OCI-LY1 (cell line): Measurements from ENCODE around the gene RBM10.

Source experiments
- H2AFZ ChIP-seq: fragments of 200-600 bp; sonication (generic), shearing (Covaris generic); 2 replicates; pipeline ENCODE4 v1.6.0; 2014; ENCODE audit warnings: antibody characterized with exemption, mild to moderate bottlenecking, low read length
- H3F3A ChIP-seq: fragments of 200-600 bp; sonication (generic), shearing (Covaris generic); 2 replicates; pipeline ENCODE4 v1.6.0; 2014; ENCODE audit warnings: mild to moderate bottlenecking, antibody characterized with exemption, low read length, moderate library complexity; ENCODE audit not compliant: insufficient read depth
- H3K27ac ChIP-seq: fragments of 200-600 bp; sonication (generic); 2 replicates; pipeline ENCODE4 v1.5.1; 2014; ENCODE audit warnings: low read length, mixed run types, mild to moderate bottlenecking, low read depth; ENCODE audit not compliant: poor library complexity, severe bottlenecking
- H3K27me3 ChIP-seq: fragments of 200-600 bp; sonication (generic); 2 replicates; pipeline ENCODE4 v1.6.0; 2014; ENCODE audit warnings: antibody characterized with exemption, mild to moderate bottlenecking, low read length, moderate library complexity; ENCODE audit not compliant: insufficient read depth
- H3K36me3 ChIP-seq: fragments of 200-600 bp; sonication (generic); 2 replicates; pipeline ENCODE4 v1.6.1; 2014; ENCODE audit warnings: mild to moderate bottlenecking, antibody characterized with exemption, low read length, moderate library complexity, mixed read lengths; ENCODE audit not compliant: insufficient read depth
- H3K4me1 ChIP-seq: fragments of 200-600 bp; sonication (generic); 2 replicates; pipeline ENCODE4 v1.5.1; 2014; ENCODE audit warnings: mild to moderate bottlenecking, low read length, moderate library complexity; ENCODE audit not compliant: insufficient read depth, severe bottlenecking
- H3K4me2 ChIP-seq: fragments of 200-600 bp; sonication (generic), shearing (Covaris generic); 2 replicates; pipeline ENCODE4 v1.6.1; 2014; ENCODE audit warnings: low read length
- H3K4me3 ChIP-seq: fragments of 200-600 bp; sonication (generic); 2 replicates; pipeline ENCODE4 v1.5.1; 2014; ENCODE audit warnings: low read length, low read depth, mild to moderate bottlenecking, mixed read lengths; ENCODE audit not compliant: poor library complexity, severe bottlenecking
- H3K79me2 ChIP-seq: fragments of 200-600 bp; shearing (Covaris generic); 2 replicates; pipeline ENCODE4 v1.6.1; 2016; ENCODE audit warnings: mixed run types, low read length, mixed read lengths; ENCODE audit not compliant: insufficient read depth
- H3K9ac ChIP-seq: fragments of 200-600 bp; sonication (generic), shearing (Covaris generic); 2 replicates; pipeline ENCODE4 v1.6.1; 2014; ENCODE audit warnings: mild to moderate bottlenecking, low read length, mixed read lengths
- H3K9me2 ChIP-seq: fragments of 200-600 bp; sonication (generic), shearing (Covaris generic); 2 replicates; pipeline ENCODE4 v1.6.1; 2014; ENCODE audit warnings: low read depth, mild to moderate bottlenecking, low read length, mixed read lengths
- H3K9me3 ChIP-seq: fragments of 200-600 bp; shearing (Covaris generic); 2 replicates; pipeline ENCODE4 v1.6.1; 2014; ENCODE audit warnings: low read length, mixed read lengths
- H4K20me1 ChIP-seq: fragments of 200-600 bp; sonication (generic), shearing (Covaris generic); 2 replicates; pipeline ENCODE4 v1.6.0; 2016; ENCODE audit warnings: mild to moderate bottlenecking, low read length; ENCODE audit not compliant: insufficient read depth
- EZH2 ChIP-seq: fragments of 200-600 bp; sonication (generic), shearing (Covaris generic); IDR thresholded peaks from 2 replicates; pipeline ENCODE4 v1.8.0; 2017; ENCODE audit warnings: borderline replicate concordance, mixed run types, mild to moderate bottlenecking, antibody characterized with exemption, low read length, moderate library complexity, mixed read lengths
- TF ChIP-seq, protein P1 (sequence below): fragments of 200-600 bp; sonication (generic), shearing (Covaris generic); IDR thresholded peaks from 2 replicates; pipeline ENCODE4 v1.5.1; 2017; ENCODE audit warnings: mild to moderate bottlenecking, antibody characterized with exemption, low read length, moderate library complexity, mixed read lengths

The RBM10 gene

DNA sequence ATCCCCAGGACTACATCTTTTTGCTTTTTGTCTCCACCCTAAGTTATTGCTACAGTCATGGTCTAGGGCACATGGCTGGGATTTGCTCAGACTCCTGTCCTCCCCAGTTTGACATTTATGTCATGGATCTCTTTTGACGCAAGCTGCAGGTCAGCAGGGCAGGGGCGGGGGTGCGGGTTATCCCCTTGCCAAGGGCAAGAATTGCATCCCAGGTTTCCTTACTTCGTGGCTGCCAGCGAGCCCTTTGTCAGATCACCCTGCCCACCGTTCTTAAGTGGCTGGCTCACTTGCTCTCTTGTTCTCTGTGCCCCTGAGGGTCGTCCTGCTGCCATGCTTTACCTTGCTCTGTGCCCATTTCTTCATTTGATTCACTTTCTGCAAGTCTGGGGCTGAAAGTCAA is 27.5 kb downstream of the RBM10 start:
- TF ChIP-seq, protein P1, sequence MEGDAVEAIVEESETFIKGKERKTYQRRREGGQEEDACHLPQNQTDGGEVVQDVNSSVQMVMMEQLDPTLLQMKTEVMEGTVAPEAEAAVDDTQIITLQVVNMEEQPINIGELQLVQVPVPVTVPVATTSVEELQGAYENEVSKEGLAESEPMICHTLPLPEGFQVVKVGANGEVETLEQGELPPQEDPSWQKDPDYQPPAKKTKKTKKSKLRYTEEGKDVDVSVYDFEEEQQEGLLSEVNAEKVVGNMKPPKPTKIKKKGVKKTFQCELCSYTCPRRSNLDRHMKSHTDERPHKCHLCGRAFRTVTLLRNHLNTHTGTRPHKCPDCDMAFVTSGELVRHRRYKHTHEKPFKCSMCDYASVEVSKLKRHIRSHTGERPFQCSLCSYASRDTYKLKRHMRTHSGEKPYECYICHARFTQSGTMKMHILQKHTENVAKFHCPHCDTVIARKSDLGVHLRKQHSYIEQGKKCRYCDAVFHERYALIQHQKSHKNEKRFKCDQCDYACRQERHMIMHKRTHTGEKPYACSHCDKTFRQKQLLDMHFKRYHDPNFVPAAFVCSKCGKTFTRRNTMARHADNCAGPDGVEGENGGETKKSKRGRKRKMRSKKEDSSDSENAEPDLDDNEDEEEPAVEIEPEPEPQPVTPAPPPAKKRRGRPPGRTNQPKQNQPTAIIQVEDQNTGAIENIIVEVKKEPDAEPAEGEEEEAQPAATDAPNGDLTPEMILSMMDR: no peak
- TF ChIP-seq EZH2: no peak
- Histone ChIP-seq H3K4me1 (no peaks in the 10 kb centered on the region), H2AFZ (no peak overlapping the region), H4K20me1 (no peaks in the 10 kb centered on the region), H3K36me3 (peaks cover 64% of the 10 kb centered on the region), H3K79me2 (no peaks in the 10 kb centered on the region), H3F3A (no peaks in the 10 kb centered on the region), H3K4me2 (no peak overlapping the region), H3K27ac (no peak overlapping the region), H3K27me3 (no peaks in the 10 kb centered on the region), H3K9me3 (no peaks in the 10 kb centered on the region), H3K9ac (no peak overlapping the region), H3K9me2 (no peaks in the 10 kb centered on the region), H3K4me3 (no peak overlapping the region)

DNA sequence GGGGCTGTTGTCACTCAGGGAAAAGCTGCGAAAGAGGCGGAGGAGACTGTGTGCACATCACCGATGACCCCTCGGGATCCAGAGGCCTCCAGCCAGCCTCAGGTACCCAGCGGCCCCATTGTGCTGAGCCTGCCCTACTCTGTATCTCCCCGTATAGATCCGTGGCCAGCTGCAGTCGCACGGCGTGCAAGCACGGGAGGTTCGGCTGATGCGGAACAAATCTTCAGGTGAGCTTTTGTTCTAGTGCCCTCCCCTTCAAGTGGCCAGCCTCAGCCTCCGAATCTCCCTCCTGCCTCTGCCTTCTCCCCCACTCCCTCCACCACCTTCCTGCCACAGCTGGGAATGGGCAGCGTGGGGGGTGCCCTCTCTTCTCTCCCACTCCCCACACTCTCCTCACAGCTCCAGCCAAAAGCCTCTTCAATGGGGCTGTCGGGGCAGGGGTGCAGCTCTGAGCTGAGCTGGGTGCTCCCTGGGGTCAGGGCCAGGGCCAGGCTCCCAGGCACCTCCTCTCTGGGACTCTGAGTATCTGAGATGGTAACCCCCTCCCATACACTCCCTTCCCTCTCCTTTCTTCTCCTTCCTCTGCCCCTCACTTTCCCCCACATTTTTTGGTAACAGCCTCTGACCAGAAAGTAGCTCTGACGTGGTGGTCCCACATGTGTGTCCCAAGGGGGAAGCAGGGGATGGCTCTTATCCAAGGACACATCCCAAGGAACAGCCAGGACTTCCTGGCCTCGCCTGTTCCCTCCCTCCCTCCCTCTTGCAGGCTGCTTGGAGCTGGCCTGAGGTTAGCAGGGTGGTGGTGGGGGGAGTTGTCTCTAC is 28.2 kb downstream of the RBM10 start:
- H3K9ac ChIP-seq: no peak overlapping the region
- H3K79me2 ChIP-seq: no peaks in the 10 kb centered on the region
- H3K9me2 ChIP-seq: no peaks in the 10 kb centered on the region
- TF ChIP-seq EZH2: no peak
- TF ChIP-seq, protein P1: no peak
- no peak overlapping the region for H3K4me3 ChIP-seq
- no peaks in the 10 kb centered on the region for H3F3A ChIP-seq
- peaks cover 70% of the 10 kb centered on the region for H3K36me3 ChIP-seq
- H3K9me3 ChIP-seq: no peaks in the 10 kb centered on the region
- no peak overlapping the region for H3K27ac ChIP-seq
- H3K4me2 ChIP-seq: no peak overlapping the region
- H3K4me1 ChIP-seq: no peaks in the 10 kb centered on the region
- no peaks in the 10 kb centered on the region for H3K27me3 ChIP-seq
- H2AFZ ChIP-seq: no peak overlapping the region
- no peaks in the 10 kb centered on the region for H4K20me1 ChIP-seq

DNA sequence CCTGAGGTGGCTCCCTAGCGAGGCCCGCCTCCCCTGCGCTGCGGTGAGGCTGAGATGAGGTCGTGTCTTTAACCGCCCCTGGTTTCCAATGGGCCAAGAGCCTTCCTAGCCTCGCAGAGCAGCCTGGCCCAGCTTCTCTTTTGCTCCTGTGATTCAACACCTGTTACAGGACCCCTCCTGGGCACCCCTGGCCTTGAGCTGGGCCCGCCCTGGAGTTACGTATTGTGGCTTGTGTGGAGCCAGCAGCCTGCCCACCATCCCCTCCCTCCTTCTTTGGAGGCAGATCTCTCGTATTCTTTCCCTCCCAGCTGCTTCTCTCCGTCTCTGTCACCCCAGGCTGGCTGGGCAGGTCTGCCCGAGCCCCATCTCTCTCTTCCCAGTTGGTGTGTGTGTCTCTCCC is 29.4 kb downstream of the RBM10 start:
- H3K9ac ChIP-seq: no peak overlapping the region
- no peak overlapping the region for H3K27ac ChIP-seq
- no peak overlapping the region for H2AFZ ChIP-seq
- no peaks in the 10 kb centered on the region for H3F3A ChIP-seq
- no peaks in the 10 kb centered on the region for H3K9me2 ChIP-seq
- H3K4me3 ChIP-seq: no peak overlapping the region
- TF ChIP-seq EZH2: no peak
- TF ChIP-seq, protein P1: no peak
- H3K4me2 ChIP-seq: no peak overlapping the region
- H3K4me1 ChIP-seq: no peaks in the 10 kb centered on the region
- no peaks in the 10 kb centered on the region for H3K27me3 ChIP-seq
- no peaks in the 10 kb centered on the region for H4K20me1 ChIP-seq
- H3K36me3 ChIP-seq: peaks cover 64% of the 10 kb centered on the region
- H3K9me3 ChIP-seq: no peaks in the 10 kb centered on the region
- H3K79me2 ChIP-seq: no peaks in the 10 kb centered on the region
